Heart left ventricle (tissue), 16 donors: ENCODE data around the gene TRIM29. TPM values are rescaled to one million over a fixed set of nuclear protein-coding genes. Genes with fewer than 3 reads are reported as not detected.

ENCODE experiments used
- ATAC-seq, 4 donors: fragments of 200-7000 bp; cut with Tn5 transposase; one replicate each; pipeline ENCODE4 v1.9.1; 2020 to 2022; ENCODE audit warnings: moderate library complexity in 4 of 4, mild to moderate bottlenecking in 3 of 4, moderate number of reproducible peaks in 1 of 4
- DNase-seq, 5 donors: peaks; one replicate each; pipeline ENCODE4 v3.0.0-alpha.2; 2020
- H3K27ac ChIP-seq, 12 donors: fragments of 200-600 bp; sonication (generic) in 4 of 12; one replicate each; pipeline versions ENCODE4 v1.5.0 to v1.8.0; 2016 to 2022; ENCODE audit warnings: mild to moderate bottlenecking in 2 of 12
- H3K27me3 ChIP-seq, 9 donors: fragments of 200-600 bp; sonication (generic) in 2 of 9; one replicate each; pipeline versions ENCODE4 v1.5.1 to v1.8.0; 2016 to 2022; ENCODE audit warnings: mild to moderate bottlenecking in 3 of 9
- H3K36me3 ChIP-seq, 9 donors: fragments of 200-600 bp; sonication (generic) in 2 of 9; one replicate each; pipeline versions ENCODE4 v1.5.0 to v1.8.0; 2018 to 2022; ENCODE audit warnings: mild to moderate bottlenecking in 2 of 9
- H3K4me1 ChIP-seq, 12 donors: fragments of 200-600 bp; sonication (generic) in 4 of 12; one replicate each; pipeline versions ENCODE4 v1.5.0 to v1.8.0; 2016 to 2022; ENCODE audit warnings: mild to moderate bottlenecking in 3 of 12
- H3K4me3 ChIP-seq, 12 donors: fragments of 200-600 bp; sonication (generic) in 4 of 12; one replicate each; pipeline versions ENCODE4 v1.5.0 to v1.8.0; 2017 to 2022; ENCODE audit warnings: mild to moderate bottlenecking in 9 of 12, moderate library complexity in 4 of 12
- H3K9me3 ChIP-seq, 12 donors: fragments of 200-600 bp; sonication (generic) in 4 of 12; one replicate each; pipeline versions ENCODE4 v1.5.0 to v1.8.0; 2016 to 2022; ENCODE audit warnings: mild to moderate bottlenecking in 1 of 12
- CTCF ChIP-seq, 12 donors: fragments of 200-600 bp; sonication (generic) in 4 of 12; IDR thresholded peaks; one replicate each; pipeline versions ENCODE4 v1.5.0 to v1.8.0; 2018 to 2022; ENCODE audit warnings: antibody characterized with exemption in 12 of 12, mild to moderate bottlenecking in 5 of 12
- POLR2A ChIP-seq, 2 donors: fragments of 450-650 bp; IDR thresholded peaks; one replicate each; pipeline ENCODE4 v1.6.1; 2017; ENCODE audit warnings: antibody characterized with exemption in 2 of 2, mild to moderate bottlenecking in 2 of 2, moderate library complexity in 2 of 2
- WGBS, 4 donors: extraction: QIAGEN DNeasy Blood & Tissue Kit in 2 of 4; methylation state at CpG; one replicate each; pipeline versions ENCODE4 v1.1.5 to v1.1.7; 2013 to 2018; 5-methylcytosine and 5-hydroxymethylcytosine counted together
- intact Hi-C, 10 donors: fragments of 100-400 bp; cut with DNase I; formaldehyde crosslinking; loops; one replicate each; pipeline versions ENCODE4 v1.11.1 to v1.14.2; 2022
- polyA plus RNA-seq, 2 donors: library from polyadenylated mRNA; stranded (reverse); fragments of 200-250 nt; gene quantifications; one replicate each; pipeline ENCODE4 v1.2.3, GENCODE V29; 2013
- total RNA-seq, 9 donors: library from RNA; depleted of rRNA in 2 of 9; stranded (reverse); fragments of >200 nt in 2 of 9; fragmentation: NEBNext Ultra II Directional in 3 of 9; extraction: Animal tissue kit (Norgen Biotek cat#: 25700) in 3 of 9; gene quantifications; one replicate each; pipeline versions ENCODE4 v1.1.0 to v1.2.4, GENCODE V29; 2016 to 2023
- donor health status: ischemic (EF 13 %, LVEDD 7.1; RV severe dilation, severe dysfunction).
- donor health status: healthy with polysubstance abuse.
- donor health status: DM: no; HTN: yes; CAD: no.
- donor health status: DM: no; HTN: no; CAD: no.
- donor health status: ischemic (EF 25% LVEDD 6.9; RV normal size, moderate dysfunction).
- donor health status: ischemic (EF 25% LVEDD 5.7; RV mildly dilated, moderate dysfunction).
- donor health status: healthy.
- donor health status: DM: yes; HTN: yes; CAD: no.
- donor health status: ischemic (EF 35%, LVEDD 5.7; RV mildly dilated, moderate dysfunction).
- donor health status: nonischemic (EF 11% LVEDD 7.7; RV severe dilation, severe dysfunction).
- donor health status: DM: yes; HTN: yes; CAD: no.
- donor health status: PGD.
- donor health status: ischemic (EF 29% LVEDD 5.4; RV normal size, mild dysfunction).
- donor health status: nonischemic (EF 23%, LVEDD 6.1; RV moderate dilation, normal function).

Gene TRIM29
- total and polyA plus RNA-seq, 11 donors = 0.14 to 6.4 (median 0.56) TPM; not detected in 8

- H3K27ac ChIP-seq = no peak overlapping the region
- DNase-seq (no peak), ATAC-seq (no peak)
- no peaks in the 10 kb centered on the region for H3K4me1 ChIP-seq
- H3K4me3 ChIP-seq = no peak overlapping the region
- no peaks in the 10 kb centered on the region for H3K9me3 ChIP-seq
- peaks cover 0 to 21% (median 0%) of the 10 kb centered on the region in 9 donors for H3K27me3 ChIP-seq
- no peaks in the 10 kb centered on the region for H3K36me3 ChIP-seq
- intact Hi-C loops = no loop called here
- 79 to 87% (median 82%) methylated on average over 10 to 11 of the region's 11 CpGs for WGBS, 4 donors
- TF ChIP-seq POLR2A (IDR thresholded peaks at IDR 0.05) (no peak), CTCF (IDR thresholded peaks at IDR 0.05) (no peak)
Observed at GRCh38 chr11:120066738-120067437, 71.0 kb downstream of the TRIM29 start.

- no peak overlapping the region for H3K27ac ChIP-seq
- intact Hi-C loops = no loop called here
- peaks cover 0 to 21% (median 0%) of the 10 kb centered on the region in 9 donors for H3K27me3 ChIP-seq
- ATAC-seq (no peak), DNase-seq (no peak)
- H3K4me3 ChIP-seq = no peak overlapping the region
- no peak for TF ChIP-seq POLR2A (IDR thresholded peaks at IDR 0.05)
- whole genome bisulfite sequencing, 4 donors = 67 to 83% (median 76%) methylated on average over 3 of the region's 3 CpGs
- H3K9me3 ChIP-seq = no peaks in the 10 kb centered on the region
- no peaks in the 10 kb centered on the region for H3K36me3 ChIP-seq
- H3K4me1 ChIP-seq = no peaks in the 10 kb centered on the region
Observed at GRCh38 chr11:120065876-120066275, 72.0 kb downstream of the TRIM29 start.

- H3K27me3 ChIP-seq = peaks cover 0 to 24% (median 0%) of the 10 kb centered on the region in 9 donors
- TF ChIP-seq POLR2A (IDR thresholded peaks at IDR 0.05) (no peak), CTCF (IDR thresholded peaks at IDR 0.05) (no peak)
- H3K36me3 ChIP-seq = no peaks in the 10 kb centered on the region
- intact Hi-C loops = no loop called here
- H3K9me3 ChIP-seq = no peaks in the 10 kb centered on the region
- H3K4me1 ChIP-seq = no peaks in the 10 kb centered on the region
- ATAC-seq (no peak), DNase-seq (no peak)
- WGBS, 4 donors = 93 to 100% (median 94%) methylated on average over 4 of the region's 4 CpGs
- no peak overlapping the region for H3K4me3 ChIP-seq
- H3K27ac ChIP-seq = no peak overlapping the region
Observed at GRCh38 chr11:120065176-120065575, 72.7 kb downstream of the TRIM29 start.

GRCh38 chr11:120064341-120064740, 73.6 kb downstream of the TRIM29 start:
- TF ChIP-seq CTCF (IDR thresholded peaks at IDR 0.05) (no peak), POLR2A (IDR thresholded peaks at IDR 0.05) (no peak)
- no peak overlapping the region for H3K4me3 ChIP-seq
- H3K27ac ChIP-seq = no peak overlapping the region
- no peaks in the 10 kb centered on the region for H3K4me1 ChIP-seq
- H3K9me3 ChIP-seq = no peaks in the 10 kb centered on the region
- peaks cover 0 to 32% (median 0%) of the 10 kb centered on the region in 9 donors for H3K27me3 ChIP-seq
- WGBS, 4 donors = 86 to 92% (median 89%) methylated on average over 7 of the region's 7 CpGs
- intact Hi-C loops = no loop called here
- DNase-seq (no peak), ATAC-seq (no peak)
- H3K36me3 ChIP-seq = no peaks in the 10 kb centered on the region
